RWPE1 (cell line): ENCODE data around the gene SCYGR7.
"Not testable (repeated sequence)": the region's sequence is repeated elsewhere in the genome, so short reads cannot be mapped to it uniquely, and the experiment has no call there.

ENCODE experiments used
- CTCF ChIA-PET: fragments of 350-600 bp; sonication (Branson Sonifier 250); formaldehyde crosslinking; extraction: SDS; loops from one replicate; lab custom pipeline; 2021; lab: Yijun Ruan, JAX
- POLR2A ChIA-PET: fragments of 400-600 bp; formaldehyde crosslinking; extraction: SDS; loops from one replicate; lab custom pipeline; 2020; ENCODE audit warnings: antibody characterized with exemption; ENCODE audit not compliant: low non-redundant PET; lab: Yijun Ruan, JAX
- DNase-seq: peaks from one replicate; pipeline ENCODE4 v3.0.0; 2012; ENCODE audit warnings: low spot score
- H3K27ac ChIP-seq: fragments of 450-650 bp; 2 replicates; pipeline ENCODE4 v1.5.1; 2017
- TF ChIP-seq, protein P1 (sequence below): fragments of 450-650 bp; conservative IDR thresholded peaks from 2 replicates; pipeline ENCODE4 v1.5.1; 2017; ENCODE audit warnings: low read depth, mild to moderate bottlenecking

The SCYGR7 gene

GRCh38 chr2:227717687-227718567 is 10.2 kb upstream of the SCYGR7 start, which contains the start of gene SLC19A3:
Gene SLC19A3 (minus strand): TSS chr2:227718028. CDS start chr2:227702318, 15,710 bp downstream.
- peak; percentile 68 for DNase-seq
- ChIA-PET CTCF (interaction anchor here (0.7 kb wide), 1 partner anchor 60 kb away, joined by 4 read pairs; no protein-coding TSS in a partner anchor), POLR2A (no interaction called here)
- no peak within 1 kb of the TSS for H3K27ac ChIP-seq
- TF ChIP-seq, protein P1, sequence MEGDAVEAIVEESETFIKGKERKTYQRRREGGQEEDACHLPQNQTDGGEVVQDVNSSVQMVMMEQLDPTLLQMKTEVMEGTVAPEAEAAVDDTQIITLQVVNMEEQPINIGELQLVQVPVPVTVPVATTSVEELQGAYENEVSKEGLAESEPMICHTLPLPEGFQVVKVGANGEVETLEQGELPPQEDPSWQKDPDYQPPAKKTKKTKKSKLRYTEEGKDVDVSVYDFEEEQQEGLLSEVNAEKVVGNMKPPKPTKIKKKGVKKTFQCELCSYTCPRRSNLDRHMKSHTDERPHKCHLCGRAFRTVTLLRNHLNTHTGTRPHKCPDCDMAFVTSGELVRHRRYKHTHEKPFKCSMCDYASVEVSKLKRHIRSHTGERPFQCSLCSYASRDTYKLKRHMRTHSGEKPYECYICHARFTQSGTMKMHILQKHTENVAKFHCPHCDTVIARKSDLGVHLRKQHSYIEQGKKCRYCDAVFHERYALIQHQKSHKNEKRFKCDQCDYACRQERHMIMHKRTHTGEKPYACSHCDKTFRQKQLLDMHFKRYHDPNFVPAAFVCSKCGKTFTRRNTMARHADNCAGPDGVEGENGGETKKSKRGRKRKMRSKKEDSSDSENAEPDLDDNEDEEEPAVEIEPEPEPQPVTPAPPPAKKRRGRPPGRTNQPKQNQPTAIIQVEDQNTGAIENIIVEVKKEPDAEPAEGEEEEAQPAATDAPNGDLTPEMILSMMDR = no peak

DNA sequence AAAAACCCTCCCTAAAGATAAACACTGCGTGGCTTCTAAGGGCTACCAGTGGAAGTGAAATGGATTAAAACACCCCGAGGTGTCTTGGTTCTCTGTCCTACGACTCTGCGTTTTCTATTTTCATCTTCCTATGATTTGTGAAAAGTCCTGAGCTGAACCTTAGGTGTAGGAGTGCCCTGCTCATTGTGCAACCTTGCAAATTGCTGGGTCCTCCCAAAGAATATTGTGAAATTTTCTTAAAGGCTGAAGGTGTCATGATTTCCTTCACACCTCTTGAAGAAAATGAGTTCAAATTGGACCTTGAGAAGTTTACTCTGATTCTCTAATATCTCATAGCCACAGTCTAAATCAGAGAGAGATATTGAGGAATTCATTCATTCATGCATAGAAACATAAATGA is 8.5 kb upstream of the SCYGR7 start:
- CTCF ChIA-PET = no interaction called here
- DNase-seq = no peak
- H3K27ac ChIP-seq = no peak overlapping the region
- TF ChIP-seq, protein P1 = no peak
- POLR2A ChIA-PET = no interaction called here

DNA sequence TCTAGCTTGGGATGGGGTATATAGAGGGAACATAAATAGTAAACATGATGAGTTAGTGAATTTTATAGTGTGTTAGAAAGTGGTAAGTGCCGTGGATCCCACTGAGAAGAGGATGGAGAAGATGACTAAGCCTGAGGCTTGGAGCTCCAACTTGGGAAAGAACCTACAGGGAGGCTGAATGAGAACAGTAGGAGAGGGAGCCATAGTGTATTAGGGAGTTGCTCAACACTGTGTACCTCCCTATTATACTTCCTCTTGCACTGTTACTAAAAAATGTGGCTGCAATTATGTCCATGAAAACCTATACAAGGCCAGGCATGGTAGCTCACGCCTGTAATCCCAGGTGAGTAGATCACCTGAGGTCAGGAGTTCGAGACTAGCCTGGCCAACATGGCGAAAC is 7.5 kb upstream of the SCYGR7 start:
- POLR2A ChIA-PET = no interaction called here
- DNase-seq = no peak
- TF ChIP-seq, protein P1 = no peak
- no peak overlapping the region for H3K27ac ChIP-seq
- CTCF ChIA-PET = no interaction called here

DNA sequence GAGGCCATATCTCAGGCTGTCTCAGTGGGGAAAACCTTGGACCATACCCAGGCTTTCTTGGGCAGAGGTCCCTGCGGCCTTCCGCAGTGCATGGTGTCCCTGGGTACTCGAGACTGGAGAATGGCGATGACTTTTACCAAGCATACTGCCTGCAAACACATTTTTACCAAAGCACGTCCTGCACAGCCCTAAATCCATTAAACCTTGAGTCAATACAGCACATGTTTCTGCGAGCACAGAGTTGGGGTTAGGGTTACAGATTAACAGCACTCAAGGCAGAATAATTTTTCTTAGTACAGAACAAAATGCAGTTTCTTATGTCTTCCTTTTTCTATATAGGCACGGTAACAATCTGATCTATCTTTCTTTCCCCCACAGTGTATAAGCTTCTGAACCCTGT is 5.3 kb upstream of the SCYGR7 start:
- CTCF ChIA-PET, POLR2A ChIA-PET, DNase-seq, H3K27ac ChIP-seq: not testable (repeated sequence)

GRCh38 chr2:227724394-227725039 is 3.6 kb upstream of the SCYGR7 start, which contains the start of gene SCYGR6:
Gene SCYGR6 (minus strand): TSS chr2:227724757. CDS start chr2:227724757, 0 bp downstream.
- no peak within 1 kb of the TSS for H3K27ac ChIP-seq
- TF ChIP-seq, protein P1 = no peak
- POLR2A ChIA-PET = no interaction called here
- no peak for DNase-seq
- CTCF ChIA-PET = interaction anchor here (0.7 kb wide), 1 partner anchor 1862 kb away, joined by 3 read pairs; no protein-coding TSS in a partner anchor

DNA sequence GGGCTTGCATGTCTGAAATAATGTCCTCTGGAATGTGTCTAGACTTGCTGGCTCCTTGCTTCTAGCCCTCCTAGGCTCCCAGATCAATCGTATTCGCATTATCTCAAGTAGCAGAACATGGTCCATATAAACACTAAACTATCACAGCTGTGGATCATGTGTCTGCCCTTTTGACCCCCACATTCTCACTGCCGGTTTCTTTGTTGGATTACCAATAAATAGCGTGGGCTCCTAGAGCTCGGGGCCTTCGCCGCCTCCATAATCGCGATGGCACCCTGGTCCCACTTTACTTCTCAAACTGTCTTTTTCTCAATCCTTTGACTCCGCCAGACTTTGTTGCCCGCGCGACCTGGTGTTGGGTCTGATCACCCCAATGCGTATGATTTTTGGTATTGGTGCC is 11.2 kb downstream of the SCYGR7 start:
- H3K27ac ChIP-seq = no peak overlapping the region
- DNase-seq = no peak
- TF ChIP-seq, protein P1 = no peak
- ChIA-PET CTCF (no interaction called here), POLR2A (no interaction called here)

- H3K27ac ChIP-seq, POLR2A ChIA-PET, DNase-seq: not testable (repeated sequence)
- CTCF ChIA-PET = interaction anchor here (0.6 to 0.7 kb wide), 4 partner anchors 44 to 395 kb away, joined by 3 to 4 read pairs (median 3); no protein-coding TSS in a partner anchor
These were observed 12.6 kb downstream of the SCYGR7 start for GRCh38 chr2:227740705-227741104.
